C4-2B (cell line): ENCODE results near the gene ACER3.

Source experiments
- CTCF ChIP-seq: fragments of 450-650 bp; conservative IDR thresholded peaks from 2 replicates; pipeline ENCODE4 v1.5.1; 2017; ENCODE audit warnings: mild to moderate bottlenecking
- ZFX ChIP-seq: fragments of 450-650 bp; IDR thresholded peaks from 2 replicates; pipeline ENCODE4 v1.6.1; 2017

DNA sequence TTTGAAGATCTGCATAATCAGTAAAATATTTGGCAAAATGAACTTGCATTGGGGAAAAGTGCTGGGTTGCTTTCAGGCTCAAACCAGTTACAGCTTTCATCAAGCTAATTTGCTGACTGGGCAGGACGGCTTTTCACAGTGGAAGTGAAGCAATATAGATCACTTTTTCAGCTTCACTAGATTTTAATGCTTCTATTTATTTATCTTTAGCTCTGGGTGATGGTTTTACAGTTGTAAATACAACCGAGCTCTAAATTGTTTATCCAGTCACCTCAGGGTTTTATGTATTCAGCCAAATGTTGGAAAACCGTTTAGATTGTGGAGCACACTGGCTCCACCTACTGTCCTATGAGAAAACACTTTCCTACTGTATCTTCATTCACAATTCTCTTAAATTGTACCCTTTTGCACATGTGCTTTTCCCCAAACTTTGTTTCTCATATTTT is 58.2 kb downstream of the ACER3 start:
- TF ChIP-seq CTCF (peak; percentile 61; the same call in 1 of the 2 replicates), ZFX (no peak)
